GM12892 (cell line): ENCODE measurements around the gene OR10A6.

Source experiments
- DNase-seq: peaks from one replicate; pipeline ENCODE4 v3.0.0; 2011; ENCODE audit not compliant: insufficient read length
- FAIRE-seq: peaks from 2 replicates; lab custom pipeline; 2011; peaks lifted over from hg19 to GRCh38; lab: Jason Lieb, UNC
- POLR2A ChIP-seq: IDR thresholded peaks from 2 replicates; pipeline ENCODE4 v1.6.1; 2011; ENCODE audit warnings: low read depth, low read length, control low read depth
- POLR2AphosphoS5 ChIP-seq: IDR thresholded peaks from 2 replicates; pipeline ENCODE4 v1.6.1; 2011; ENCODE audit warnings: low read depth, low read length, control low read depth
- TAF1 ChIP-seq: IDR thresholded peaks from 2 replicates; pipeline ENCODE4 v1.6.1; 2011; ENCODE audit warnings: low read depth, mild to moderate bottlenecking, control low read depth, low read length, borderline replicate concordance

The OR10A6 gene

GRCh38 chr11:7896009-7896785 lies 34.9 kb downstream of the OR10A6 start:
- no peak for TF ChIP-seq POLR2A
- TF ChIP-seq TAF1, result no peak
- TF ChIP-seq POLR2AphosphoS5, result no peak
- DNase-seq, result no peak
- no peak for FAIRE-seq

- FAIRE-seq, result no peak
Observed at GRCh38 chr11:7894251-7894650, 36.8 kb downstream of the OR10A6 start.

GRCh38 chr11:7893796-7894195 lies 37.3 kb downstream of the OR10A6 start:
- no peak for FAIRE-seq
- no peak for DNase-seq
- TF ChIP-seq POLR2AphosphoS5, result no peak
- TF ChIP-seq TAF1, result no peak
- TF ChIP-seq POLR2A, result no peak

More at GRCh38 chr11:7894251-7894650, 36.8 kb downstream of the OR10A6 start:
- DNase-seq, result no peak
- TF ChIP-seq TAF1, result no peak
- no peak for TF ChIP-seq POLR2AphosphoS5
- no peak for TF ChIP-seq POLR2A

- TF ChIP-seq POLR2AphosphoS5 (no peak), POLR2A (no peak), TAF1 (no peak)
- no peak for DNase-seq
- peak; percentile 91 for FAIRE-seq
Observed at GRCh38 chr11:7892840-7893254, 38.2 kb downstream of the OR10A6 start.

- DNase-seq (no peak), FAIRE-seq (peak; percentile 54)
- TF ChIP-seq POLR2AphosphoS5 (no peak), POLR2A (no peak), TAF1 (no peak)
Observed at GRCh38 chr11:7892059-7892699, 38.9 kb downstream of the OR10A6 start.

DNA sequence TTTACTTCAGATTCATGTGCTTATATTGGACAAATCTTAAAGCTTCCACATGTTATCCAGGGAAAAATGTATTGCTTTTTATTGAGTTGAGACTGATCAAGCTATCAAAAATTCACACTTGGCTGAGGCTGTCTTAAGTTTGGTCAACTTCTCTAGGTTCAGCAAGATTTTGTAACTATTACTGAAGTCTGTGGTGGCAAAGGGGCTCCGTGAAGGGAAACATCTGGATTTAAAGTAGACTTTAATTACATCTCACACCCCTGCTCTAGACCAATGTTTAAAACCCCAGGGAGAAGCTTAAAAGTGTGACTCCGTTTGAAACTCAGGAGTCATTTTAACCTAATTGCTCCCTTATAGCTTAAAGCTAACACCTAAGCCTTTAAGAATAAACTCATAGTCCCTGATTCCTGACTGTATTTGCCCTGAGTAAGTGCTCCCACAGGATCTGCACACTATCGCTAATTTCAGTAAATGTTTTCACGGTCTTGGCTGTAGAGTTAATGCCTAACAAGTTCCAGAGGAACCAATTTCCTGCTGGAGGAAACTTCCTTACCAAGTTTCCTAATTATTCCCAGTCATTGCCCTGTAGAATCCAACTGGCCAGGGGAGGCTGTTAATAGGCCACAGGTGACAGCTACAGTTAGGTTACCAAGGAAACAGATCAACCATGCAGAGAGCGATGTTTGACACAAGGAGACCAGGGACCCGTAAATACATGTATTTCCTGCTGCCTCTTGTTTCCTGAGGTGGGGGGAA lies 40.5 kb downstream of the OR10A6 start:
- DNase-seq, result no peak
- TF ChIP-seq POLR2AphosphoS5, result no peak
- TF ChIP-seq POLR2A, result no peak
- no peak for TF ChIP-seq TAF1
- FAIRE-seq, result peak; percentile 87

DNA sequence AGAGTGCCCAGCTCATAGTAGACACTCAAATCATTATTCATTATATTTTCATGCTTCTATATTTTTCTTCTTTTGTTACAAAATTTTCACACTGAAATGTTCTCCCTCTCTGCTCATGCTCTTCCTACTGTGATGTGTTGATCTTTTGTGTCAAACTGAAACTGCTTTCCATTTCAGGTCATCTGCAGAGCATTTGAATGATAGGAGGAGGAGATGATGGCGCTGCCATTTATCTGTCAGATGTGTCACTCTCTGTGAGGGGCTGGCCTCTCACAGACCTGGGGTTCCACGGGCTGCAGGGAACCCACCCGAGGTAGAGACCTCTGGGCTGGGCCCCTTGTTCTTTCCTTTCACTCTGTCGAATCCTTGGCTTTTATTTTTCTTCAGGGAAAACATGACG lies 41.1 kb downstream of the OR10A6 start:
- peak; percentile 88 for FAIRE-seq
- TF ChIP-seq TAF1 (no peak), POLR2A (no peak), POLR2AphosphoS5 (no peak)
- DNase-seq, result no peak

DNA sequence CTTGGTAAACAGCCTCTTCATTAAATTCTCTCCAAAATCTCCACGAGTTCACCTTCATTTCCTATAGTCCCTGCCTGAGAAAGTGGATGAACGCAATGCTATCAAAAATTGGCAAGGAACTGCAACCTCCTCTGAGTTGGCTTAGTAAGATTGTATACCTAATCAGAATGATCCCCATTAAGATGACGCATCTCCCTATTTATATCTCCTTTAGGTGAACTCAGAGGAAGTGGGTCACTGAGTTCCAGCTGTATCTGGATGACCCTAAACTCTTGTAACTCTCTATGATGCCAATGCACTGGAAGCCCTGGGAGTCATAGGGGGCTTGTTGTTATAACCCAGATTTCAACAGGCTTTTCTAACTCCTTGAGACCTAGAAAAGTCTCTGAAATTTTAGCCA lies 48.2 kb downstream of the OR10A6 start:
- TF ChIP-seq POLR2AphosphoS5 (no peak), POLR2A (no peak), TAF1 (no peak)
- DNase-seq (no peak), FAIRE-seq (no peak)
